Esophagus squamous epithelium (tissue), 4 donors: ENCODE results near the gene UNCX.

ENCODE experiments used
- CTCF ChIP-seq, 6 experiments: fragments of 450-650 bp in 4 of 6; fragments of 200-600 bp in 2 of 6; sonication (generic) in 2 of 6; IDR thresholded peaks; one replicate each; pipeline ENCODE4 v1.5.1; 2016 to 2019; ENCODE audit warnings: antibody characterized with exemption in 6 of 6, mild to moderate bottlenecking in 4 of 6, moderate library complexity in 4 of 6
- POLR2A ChIP-seq, 4 donors: fragments of 450-650 bp; IDR thresholded peaks; one replicate each; pipeline ENCODE4 v1.6.1; 2017; ENCODE audit warnings: antibody characterized with exemption in 4 of 4, mild to moderate bottlenecking in 4 of 4, moderate library complexity in 3 of 4

- no peak for TF ChIP-seq CTCF (IDR thresholded peaks at IDR 0.05)
- TF ChIP-seq POLR2A (IDR thresholded peaks at IDR 0.05), result no peak
These were observed 34.6 kb downstream of the UNCX start for GRCh38 chr7:1267016-1267900.
